Endothelial cell (in vitro differentiated cells): ENCODE results near the gene DNMBP. TPM values are rescaled to one million over a fixed set of nuclear protein-coding genes. Genes with fewer than 3 reads are reported as not detected.
A peak's percentile ranks its signal among the peaks of the same experiment; 100 is the strongest.

Experiments used
- DNase-seq: peaks from one replicate; pipeline ENCODE4 v3.0.0; 2021; ENCODE audit warnings: low spot score
- H3K27ac Mint-ChIP-seq: one replicate; pipeline ENCODE4 v1.8.0; 2021; ENCODE audit warnings: mixed read lengths, inconsistent platforms; ENCODE audit not compliant: unreplicated experiment
- H3K27me3 Mint-ChIP-seq: one replicate; pipeline ENCODE4 v1.8.0; 2021; ENCODE audit warnings: mild to moderate bottlenecking, moderate library complexity, mixed read lengths, inconsistent platforms; ENCODE audit not compliant: unreplicated experiment
- H3K36me3 Mint-ChIP-seq: one replicate; pipeline ENCODE4 v1.8.0; 2021; ENCODE audit warnings: mild to moderate bottlenecking, low read depth, mixed read lengths, inconsistent platforms; ENCODE audit not compliant: unreplicated experiment
- H3K4me1 Mint-ChIP-seq: one replicate; pipeline ENCODE4 v1.8.0; 2021; ENCODE audit warnings: mild to moderate bottlenecking, mixed read lengths, inconsistent platforms; ENCODE audit not compliant: unreplicated experiment
- H3K4me3 Mint-ChIP-seq: one replicate; pipeline ENCODE4 v1.8.0; 2021; ENCODE audit warnings: mild to moderate bottlenecking, mixed read lengths, inconsistent platforms; ENCODE audit not compliant: unreplicated experiment
- H3K9me3 Mint-ChIP-seq: one replicate; pipeline ENCODE4 v1.8.0; 2021; ENCODE audit warnings: mixed read lengths, inconsistent platforms; ENCODE audit not compliant: unreplicated experiment
- total RNA-seq: library from RNA; stranded (reverse); fragmentation: NEBNext Ultra II Directional; extraction: Animal tissue kit (Norgen Biotek cat#: 25700); gene quantifications from one replicate; pipeline ENCODE4 v1.2.1, GENCODE V29; 2021; ENCODE audit not compliant: unreplicated experiment
- TF ChIP-seq, protein P1 (sequence below): fragments of 200-600 bp; sonication (generic); IDR thresholded peaks from one replicate; pipeline ENCODE4 v1.5.0; 2021; ENCODE audit warnings: antibody characterized with exemption; ENCODE audit not compliant: unreplicated experiment

The DNMBP gene
- total RNA-seq, 1 donor from 2014 or later = 21.8 TPM

DNA sequence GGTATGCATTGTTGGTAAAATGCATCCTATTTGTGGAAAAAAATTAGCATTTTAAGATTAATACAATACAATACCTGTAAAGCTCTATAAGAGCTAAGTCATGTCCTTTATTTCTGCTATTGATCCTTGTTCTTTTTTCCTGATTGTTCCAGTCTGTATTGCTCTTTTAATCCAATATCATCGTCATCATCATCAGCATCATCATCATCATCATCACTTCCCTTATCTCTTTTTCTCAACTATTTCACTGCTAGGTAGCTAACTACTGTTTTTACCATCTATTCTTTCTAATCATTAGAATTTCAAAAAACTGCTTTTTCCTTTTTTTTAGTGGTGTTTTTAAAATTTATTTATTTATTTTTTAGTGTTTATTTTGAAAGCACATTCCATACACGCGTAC lies 156.1 kb downstream of the DNMBP start:
- peaks cover 6% of the 10 kb centered on the region for H3K4me1 Mint-ChIP-seq
- H3K4me3 Mint-ChIP-seq = no peak overlapping the region
- no peaks in the 10 kb centered on the region for H3K27me3 Mint-ChIP-seq
- TF ChIP-seq, protein P1, sequence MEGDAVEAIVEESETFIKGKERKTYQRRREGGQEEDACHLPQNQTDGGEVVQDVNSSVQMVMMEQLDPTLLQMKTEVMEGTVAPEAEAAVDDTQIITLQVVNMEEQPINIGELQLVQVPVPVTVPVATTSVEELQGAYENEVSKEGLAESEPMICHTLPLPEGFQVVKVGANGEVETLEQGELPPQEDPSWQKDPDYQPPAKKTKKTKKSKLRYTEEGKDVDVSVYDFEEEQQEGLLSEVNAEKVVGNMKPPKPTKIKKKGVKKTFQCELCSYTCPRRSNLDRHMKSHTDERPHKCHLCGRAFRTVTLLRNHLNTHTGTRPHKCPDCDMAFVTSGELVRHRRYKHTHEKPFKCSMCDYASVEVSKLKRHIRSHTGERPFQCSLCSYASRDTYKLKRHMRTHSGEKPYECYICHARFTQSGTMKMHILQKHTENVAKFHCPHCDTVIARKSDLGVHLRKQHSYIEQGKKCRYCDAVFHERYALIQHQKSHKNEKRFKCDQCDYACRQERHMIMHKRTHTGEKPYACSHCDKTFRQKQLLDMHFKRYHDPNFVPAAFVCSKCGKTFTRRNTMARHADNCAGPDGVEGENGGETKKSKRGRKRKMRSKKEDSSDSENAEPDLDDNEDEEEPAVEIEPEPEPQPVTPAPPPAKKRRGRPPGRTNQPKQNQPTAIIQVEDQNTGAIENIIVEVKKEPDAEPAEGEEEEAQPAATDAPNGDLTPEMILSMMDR = no peak
- H3K36me3 Mint-ChIP-seq = no peaks in the 10 kb centered on the region
- no peak overlapping the region for H3K27ac Mint-ChIP-seq
- DNase-seq = no peak
- H3K9me3 Mint-ChIP-seq = no peaks in the 10 kb centered on the region

DNA sequence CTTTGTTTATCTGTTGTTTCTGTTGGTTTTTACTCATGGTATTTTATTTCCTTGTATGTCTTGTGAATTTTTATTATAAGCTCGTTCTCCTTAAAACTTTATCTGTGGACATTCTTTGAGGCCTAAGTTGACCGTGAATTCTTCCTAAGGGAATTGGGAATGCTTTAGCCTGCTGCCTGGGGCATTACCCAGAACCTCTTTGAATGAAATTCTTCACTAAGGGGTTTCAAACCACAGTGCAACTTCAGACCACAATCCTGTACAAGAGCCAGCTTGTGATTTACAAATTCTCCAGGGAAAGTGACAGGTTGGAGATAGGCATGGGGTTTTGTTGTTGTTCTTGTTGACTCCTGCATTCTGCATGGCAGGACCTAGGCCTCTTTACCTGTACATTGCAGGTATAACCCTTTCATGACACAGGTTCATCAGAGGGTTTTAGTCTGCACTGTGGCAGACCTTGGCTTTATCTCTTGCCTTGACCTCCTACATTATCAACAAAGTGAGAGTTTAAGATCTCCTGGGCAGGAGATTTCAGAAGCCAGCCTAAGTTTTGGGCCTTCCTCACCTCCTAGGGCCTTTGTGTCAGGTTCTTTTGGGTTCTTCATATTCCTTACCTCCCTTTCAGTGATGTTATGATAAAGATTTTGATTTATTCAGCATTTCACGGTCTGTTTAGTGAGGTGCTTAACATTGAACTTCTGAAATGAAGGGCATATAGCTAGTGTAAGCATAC lies 157.1 kb downstream of the DNMBP start:
- H3K9me3 Mint-ChIP-seq = no peaks in the 10 kb centered on the region
- no peak overlapping the region for H3K4me3 Mint-ChIP-seq
- no peak for DNase-seq
- no peaks in the 10 kb centered on the region for H3K27me3 Mint-ChIP-seq
- TF ChIP-seq, protein P1 = no peak
- H3K36me3 Mint-ChIP-seq = no peaks in the 10 kb centered on the region
- peaks cover 10% of the 10 kb centered on the region for H3K4me1 Mint-ChIP-seq
- H3K27ac Mint-ChIP-seq = no peak overlapping the region

DNA sequence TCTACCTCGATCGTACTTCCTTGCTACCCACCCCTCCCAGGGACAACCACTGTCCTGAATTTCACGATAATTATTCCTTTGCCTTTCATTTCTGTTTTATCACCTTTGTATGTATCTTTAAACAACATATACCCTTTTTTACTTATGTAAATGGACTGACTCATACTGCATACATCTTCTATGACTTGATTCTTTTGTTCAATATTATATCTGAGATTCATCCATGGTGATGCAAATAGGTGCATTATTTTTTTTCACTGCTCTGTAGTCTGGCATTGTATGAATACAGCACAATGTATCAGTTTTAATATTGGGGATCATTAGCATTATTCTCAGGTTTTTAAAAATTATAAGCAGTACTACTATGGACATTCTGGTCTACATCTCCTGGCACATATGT lies 157.9 kb downstream of the DNMBP start:
- TF ChIP-seq, protein P1 = no peak
- Mint-ChIP-seq H3K36me3 (no peaks in the 10 kb centered on the region), H3K27ac (no peak overlapping the region), H3K9me3 (no peaks in the 10 kb centered on the region), H3K27me3 (no peaks in the 10 kb centered on the region), H3K4me1 (peaks cover 10% of the 10 kb centered on the region), H3K4me3 (no peak overlapping the region)
- no peak for DNase-seq

DNA sequence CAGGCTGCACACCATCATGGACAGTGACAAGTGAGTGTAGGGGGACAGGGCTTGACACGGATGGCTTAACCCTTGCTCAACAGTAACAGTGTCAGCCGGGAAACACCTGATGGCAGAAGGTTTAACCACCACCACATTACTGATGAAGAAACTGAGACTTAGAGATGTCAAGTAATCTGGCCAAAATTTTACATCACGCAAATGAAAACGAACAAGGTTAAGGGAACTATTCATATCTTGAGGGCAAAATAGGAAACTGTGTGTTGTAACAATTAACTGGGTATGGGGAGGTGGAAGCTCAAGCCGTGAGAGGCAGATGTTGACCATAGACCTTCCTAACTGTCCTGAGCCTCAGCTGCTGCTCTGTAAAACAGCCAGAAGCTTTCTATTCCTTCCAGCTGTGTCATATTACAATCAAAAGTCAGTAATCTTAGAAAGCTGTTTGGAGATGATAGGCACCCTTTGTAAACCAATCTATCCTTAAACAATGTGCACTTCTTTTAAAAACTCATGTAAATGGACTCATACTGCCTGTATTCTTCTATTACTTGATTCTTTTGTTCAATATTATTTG lies 158.9 kb downstream of the DNMBP start:
- Mint-ChIP-seq H3K36me3 (no peaks in the 10 kb centered on the region), H3K27ac (peak overlapping the region; percentile 79)

More for the DNA sequence above, 158.9 kb downstream of the DNMBP start:
- Mint-ChIP-seq H3K27me3 (peaks cover 2% of the 10 kb centered on the region), H3K4me3 (no peak overlapping the region), H3K9me3 (no peaks in the 10 kb centered on the region), H3K4me1 (peaks cover 13% of the 10 kb centered on the region)
- TF ChIP-seq, protein P1 = no peak
- DNase-seq = no peak
